HL-60 (cell line): ENCODE results near the gene NLRX1.

Experiments
- POLR2AphosphoS5 ChIP-seq: IDR thresholded peaks from 2 replicates; pipeline ENCODE4 v1.6.1; 2012; ENCODE audit warnings: low read depth
- TF ChIP-seq, protein P1 (sequence below): IDR thresholded peaks from one replicate; pipeline ENCODE4 v1.5.1; 2011; ENCODE audit warnings: low read length, control low read depth, inconsistent platforms; ENCODE audit not compliant: insufficient read depth

GRCh38 chr11:119168471-119169281 is at the start of gene NLRX1:
- TF ChIP-seq, protein P1, sequence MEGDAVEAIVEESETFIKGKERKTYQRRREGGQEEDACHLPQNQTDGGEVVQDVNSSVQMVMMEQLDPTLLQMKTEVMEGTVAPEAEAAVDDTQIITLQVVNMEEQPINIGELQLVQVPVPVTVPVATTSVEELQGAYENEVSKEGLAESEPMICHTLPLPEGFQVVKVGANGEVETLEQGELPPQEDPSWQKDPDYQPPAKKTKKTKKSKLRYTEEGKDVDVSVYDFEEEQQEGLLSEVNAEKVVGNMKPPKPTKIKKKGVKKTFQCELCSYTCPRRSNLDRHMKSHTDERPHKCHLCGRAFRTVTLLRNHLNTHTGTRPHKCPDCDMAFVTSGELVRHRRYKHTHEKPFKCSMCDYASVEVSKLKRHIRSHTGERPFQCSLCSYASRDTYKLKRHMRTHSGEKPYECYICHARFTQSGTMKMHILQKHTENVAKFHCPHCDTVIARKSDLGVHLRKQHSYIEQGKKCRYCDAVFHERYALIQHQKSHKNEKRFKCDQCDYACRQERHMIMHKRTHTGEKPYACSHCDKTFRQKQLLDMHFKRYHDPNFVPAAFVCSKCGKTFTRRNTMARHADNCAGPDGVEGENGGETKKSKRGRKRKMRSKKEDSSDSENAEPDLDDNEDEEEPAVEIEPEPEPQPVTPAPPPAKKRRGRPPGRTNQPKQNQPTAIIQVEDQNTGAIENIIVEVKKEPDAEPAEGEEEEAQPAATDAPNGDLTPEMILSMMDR = peak; percentile 89
- peak; percentile 79; the same call in 1 of the 2 replicates for TF ChIP-seq POLR2AphosphoS5
